Measurements from ENCODE around the gene IMMP2L. TPM values are rescaled to one million over a fixed set of nuclear protein-coding genes. Genes with fewer than 3 reads are reported as not detected.

The IMMP2L gene
- total and polyA plus RNA-seq, 2 donors (not counting 3 experiments of a cell fraction or from before 2014, with no cell fraction given) = 9.9 to 11.8 TPM

GRCh38 chr7:110718503-110719205 lies 843.6 kb downstream of the IMMP2L start:
- FAIRE-seq = no peak
- DNase-seq (ENCODE audit: low read depth, low spot score) = no peak
- no peaks in the 10 kb centered on the region for H3K9me3 ChIP-seq (replicated peaks; ENCODE audit: control insufficient read depth, insufficient read depth, low read length)
- TF ChIP-seq FOS (IDR thresholded peaks at IDR 0.05; ENCODE audit: borderline replicate concordance, insufficient read depth, low read length) (no peak), POLR2AphosphoS5 (IDR thresholded peaks at IDR 0.05; ENCODE audit: insufficient read depth, low read depth, low read length) (no peak), EZH2 (IDR thresholded peaks at IDR 0.05; ENCODE audit: borderline replicate concordance, low read depth, low read length, severe bottlenecking) (no peak), POLR2A (IDR thresholded peaks at IDR 0.05; ENCODE audit: low read depth, low read length) (no peak), MAX (IDR thresholded peaks at IDR 0.05; ENCODE audit: insufficient read depth, insufficient read length) (no peak)
- H2AFZ ChIP-seq (ENCODE audit: low read depth, low read length) = no peak overlapping the region
- no peaks in the 10 kb centered on the region for H3K79me2 ChIP-seq (ENCODE audit: control insufficient read depth, insufficient read depth, low read length)
- no peaks in the 10 kb centered on the region for H3K4me1 ChIP-seq (ENCODE audit: control insufficient read depth, extremely low read depth, insufficient read depth, low read length)
- no TSS peak for BruUV-seq (replicated peaks)
- no peak overlapping the region for H3K9ac ChIP-seq (replicated peaks; ENCODE audit: extremely low read depth, insufficient read depth, low read length)
- dilution Hi-C loops (cut with MboI; ENCODE audit: extremely low pct_ligation_motif_present, low sequenced_read_pairs) (no loop called here), intact Hi-C loops (cut with micrococcal nuclease) (no loop called here)
- no peaks in the 10 kb centered on the region for H4K20me1 ChIP-seq (replicated peaks; ENCODE audit: control insufficient read depth, extremely low read depth, insufficient read depth, low read length)
- H3K36me3 ChIP-seq (ENCODE audit: control insufficient read depth in 2 of 2, extremely low read depth in 1 of 2, insufficient read depth in 2 of 2, low read length in 2 of 2) = no peaks in the 10 kb centered on the region
- H3K27ac ChIP-seq (ENCODE audit: insufficient read depth, low read depth, low read length) = no peak overlapping the region
- no peaks in the 10 kb centered on the region for H3K9me1 ChIP-seq (replicated peaks; ENCODE audit: control insufficient read depth, extremely low read depth, insufficient read depth, low read length)
- H3K27me3 ChIP-seq (ENCODE audit: control insufficient read depth in 2 of 2, insufficient read depth in 2 of 2, low read length in 2 of 2) = no peaks in the 10 kb centered on the region
- ChIA-PET POLR2A (no interaction called here), CTCF (no interaction called here)
- H3K4me2 ChIP-seq (ENCODE audit: insufficient read depth, low read length) = no peak overlapping the region
- H3K4me3 ChIP-seq (replicated peaks in 1 of 3; ENCODE audit: insufficient read depth in 1 of 3, low read depth in 1 of 3, low read length in 3 of 3) = no peak overlapping the region

GRCh38 chr7:110704225-110704624 lies 858.1 kb downstream of the IMMP2L start:
- Histone ChIP-seq H3K9me3 (replicated peaks; ENCODE audit: control insufficient read depth, insufficient read depth, low read length) (no peaks in the 10 kb centered on the region), H3K27ac (ENCODE audit: insufficient read depth, low read depth, low read length) (no peak overlapping the region), H4K20me1 (replicated peaks; ENCODE audit: control insufficient read depth, extremely low read depth, insufficient read depth, low read length) (no peaks in the 10 kb centered on the region), H2AFZ (ENCODE audit: low read depth, low read length) (no peak overlapping the region), H3K36me3 (ENCODE audit: control insufficient read depth in 2 of 2, extremely low read depth in 1 of 2, insufficient read depth in 2 of 2, low read length in 2 of 2) (no peaks in the 10 kb centered on the region), H3K9ac (replicated peaks; ENCODE audit: extremely low read depth, insufficient read depth, low read length) (no peak overlapping the region), H3K4me1 (ENCODE audit: control insufficient read depth, extremely low read depth, insufficient read depth, low read length) (no peaks in the 10 kb centered on the region), H3K4me2 (ENCODE audit: insufficient read depth, low read length) (no peak overlapping the region), H3K9me1 (replicated peaks; ENCODE audit: control insufficient read depth, extremely low read depth, insufficient read depth, low read length) (no peaks in the 10 kb centered on the region), H3K4me3 (replicated peaks in 1 of 3; ENCODE audit: insufficient read depth in 1 of 3, low read depth in 1 of 3, low read length in 3 of 3) (no peak overlapping the region), H3K27me3 (ENCODE audit: control insufficient read depth in 2 of 2, insufficient read depth in 2 of 2, low read length in 2 of 2) (no peaks in the 10 kb centered on the region), H3K79me2 (ENCODE audit: control insufficient read depth, insufficient read depth, low read length) (no peaks in the 10 kb centered on the region)
- intact Hi-C loops (cut with micrococcal nuclease) = no loop called here
- ChIA-PET POLR2A (no interaction called here), CTCF (no interaction called here)
- DNase-seq (ENCODE audit: low read depth, low spot score) (no peak), FAIRE-seq (no peak)
- dilution Hi-C loops (cut with MboI; ENCODE audit: extremely low pct_ligation_motif_present, low sequenced_read_pairs) = no loop called here
- TF ChIP-seq MYC (IDR thresholded peaks at IDR 0.05; ENCODE audit: low read depth, low read length) = no peak
- TF ChIP-seq POLR2AphosphoS5 (IDR thresholded peaks at IDR 0.05; ENCODE audit: insufficient read depth, low read depth, low read length) = no peak
- no peak for TF ChIP-seq EZH2 (IDR thresholded peaks at IDR 0.05; ENCODE audit: borderline replicate concordance, low read depth, low read length, severe bottlenecking)
- no TSS peak for BruUV-seq (replicated peaks)
